T-helper 22 cell (primary cell): Measurements from ENCODE around the gene HK3.
"Not testable (repeated sequence)": the region's sequence is repeated elsewhere in the genome, so short reads cannot be mapped to it uniquely, and the experiment has no call there.

Experiments used
- DNase-seq: peaks from one replicate; pipeline ENCODE4 v3.0.0-alpha.2; 2020; ENCODE audit warnings: low read depth

The HK3 gene

GRCh38 chr5:176882567-176882903 lies 16.6 kb downstream of the HK3 start:
- DNase-seq, result no peak

GRCh38 chr5:176881816-176882566 lies 17.2 kb downstream of the HK3 start:
- no peak for DNase-seq

GRCh38 chr5:176881021-176881749 lies 18.0 kb downstream of the HK3 start:
- no peak for DNase-seq

- no peak for DNase-seq
These were observed 18.7 kb downstream of the HK3 start for GRCh38 chr5:176880366-176881020.

GRCh38 chr5:176879663-176880361 lies 19.3 kb downstream of the HK3 start:
- DNase-seq, result no peak

- no peak for DNase-seq
These were observed 20.1 kb downstream of the HK3 start for GRCh38 chr5:176878906-176879662.

- no peak for DNase-seq
These were observed 20.7 kb downstream of the HK3 start for GRCh38 chr5:176878463-176878862.

- no peak for DNase-seq
These were observed 21.3 kb downstream of the HK3 start for GRCh38 chr5:176877793-176878331.

- no peak for DNase-seq
These were observed 22.4 kb downstream of the HK3 start for GRCh38 chr5:176876506-176877431.

GRCh38 chr5:176875783-176876505 lies 23.2 kb downstream of the HK3 start:
- DNase-seq, result no peak

GRCh38 chr5:176875014-176875550 lies 24.1 kb downstream of the HK3 start:
- no peak for DNase-seq

- no peak for DNase-seq
These were observed 24.9 kb downstream of the HK3 start for GRCh38 chr5:176874198-176874780.

GRCh38 chr5:176873541-176874172 lies 25.5 kb downstream of the HK3 start:
- DNase-seq, result no peak

GRCh38 chr5:176873011-176873410 lies 26.1 kb downstream of the HK3 start:
- not testable (repeated sequence) for DNase-seq

- not testable (repeated sequence) for DNase-seq
These were observed 26.6 kb downstream of the HK3 start for GRCh38 chr5:176872586-176872985.

GRCh38 chr5:176870644-176871043 lies 28.5 kb downstream of the HK3 start:
- DNase-seq, result not testable (repeated sequence)

- no peak for DNase-seq
These were observed 29.0 kb downstream of the HK3 start for GRCh38 chr5:176870110-176870591.

- DNase-seq, result no peak
These were observed 29.5 kb downstream of the HK3 start for GRCh38 chr5:176869501-176870109.
